ENCODE results near the gene CECR2.

The CECR2 gene

DNA sequence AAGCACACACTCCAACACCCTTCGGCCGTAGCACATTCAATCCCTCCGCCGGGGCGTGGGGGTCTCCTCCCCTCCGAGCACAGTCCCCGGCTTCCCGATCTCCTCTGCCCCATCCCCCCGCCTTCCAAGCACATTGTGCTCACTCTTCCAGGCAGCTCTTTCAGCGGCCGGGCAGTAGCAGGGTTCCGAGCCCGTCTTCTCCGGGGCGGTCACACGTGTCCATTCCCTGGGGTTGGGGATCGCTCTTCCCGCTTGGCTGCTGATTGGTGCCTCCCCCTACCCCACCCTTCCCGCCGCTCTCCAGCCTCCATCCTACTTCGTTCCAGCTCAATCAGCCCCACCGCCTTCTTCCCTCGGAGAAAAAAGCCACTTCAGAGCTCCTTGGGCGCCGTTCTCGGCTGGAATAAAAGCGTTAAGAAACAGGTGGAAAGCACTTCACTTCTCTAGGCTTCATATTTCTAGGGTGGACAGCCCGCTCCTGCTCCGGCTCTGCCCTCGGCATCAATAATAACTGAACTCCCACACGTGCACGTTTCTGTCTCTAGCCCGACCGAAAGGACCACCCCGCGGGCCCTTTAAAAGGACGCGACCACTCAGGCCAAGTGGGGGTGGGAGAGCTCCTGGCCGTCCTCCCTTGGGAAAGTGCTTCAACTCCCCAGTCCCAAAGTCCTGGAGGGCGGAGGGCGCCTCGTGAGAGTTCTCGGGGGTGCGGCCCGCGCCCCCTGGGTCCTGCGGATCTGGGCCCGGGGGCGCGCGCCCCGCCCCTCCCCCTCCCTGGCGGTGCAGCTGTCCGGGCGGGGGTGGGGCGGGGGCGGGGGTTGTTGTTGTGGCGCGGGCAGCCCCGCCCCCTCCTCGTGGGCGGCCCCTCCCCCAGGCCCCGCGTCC is 464 bp upstream of the CECR2 start:
- DNase-seq, result no peak

GRCh38 chr22:17370026-17370765 is 936 bp downstream of the CECR2 start:
- DNase-seq, result no peak

- DNase-seq, result no peak
Observed at GRCh38 chr22:17370766-17371432, 1.6 kb downstream of the CECR2 start.

GRCh38 chr22:17371448-17371847 is 2.2 kb downstream of the CECR2 start:
- DNase-seq, result no peak

DNA sequence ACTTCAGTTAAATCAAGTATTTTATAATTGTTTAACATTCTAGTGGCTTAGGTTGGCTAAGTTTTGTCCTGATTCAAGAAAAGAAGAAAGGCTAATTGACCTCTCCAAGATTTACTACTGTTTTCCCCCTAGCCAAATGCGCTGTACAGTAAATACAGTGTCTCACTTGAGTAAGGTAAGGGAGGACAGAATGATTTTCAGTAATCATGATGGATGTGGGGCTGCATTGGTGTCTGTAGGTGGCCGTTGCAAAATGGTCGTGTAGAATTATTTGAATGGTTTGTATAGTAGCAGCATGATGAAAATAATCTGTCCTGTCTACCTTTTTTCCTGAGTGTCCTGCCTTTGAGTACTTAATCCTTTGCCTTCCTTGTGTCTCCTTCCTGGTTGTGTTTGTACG is 4.6 kb downstream of the CECR2 start:
- no peak for DNase-seq

GRCh38 chr22:17375914-17376614 is 6.8 kb downstream of the CECR2 start:
- no peak for DNase-seq

DNA sequence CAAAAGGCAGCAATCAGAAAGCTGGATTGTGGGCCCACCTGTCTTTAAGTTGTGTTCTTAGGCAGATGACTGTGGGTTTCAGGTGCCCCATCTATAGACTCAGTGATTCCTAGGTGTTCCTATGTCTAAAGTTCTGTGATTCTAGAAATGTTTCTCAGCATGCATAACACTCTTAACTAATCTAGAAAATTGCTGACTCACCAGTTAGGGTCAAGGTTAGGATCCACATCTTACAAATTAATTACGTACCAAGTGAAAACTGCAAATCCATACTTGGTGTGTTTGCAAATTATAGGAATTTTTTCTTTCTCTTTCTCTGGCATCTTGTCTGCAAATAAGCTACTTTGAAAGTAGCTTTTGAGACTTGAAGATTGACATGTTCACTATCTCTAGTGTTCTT is 7.7 kb downstream of the CECR2 start:
- no peak for DNase-seq

DNA sequence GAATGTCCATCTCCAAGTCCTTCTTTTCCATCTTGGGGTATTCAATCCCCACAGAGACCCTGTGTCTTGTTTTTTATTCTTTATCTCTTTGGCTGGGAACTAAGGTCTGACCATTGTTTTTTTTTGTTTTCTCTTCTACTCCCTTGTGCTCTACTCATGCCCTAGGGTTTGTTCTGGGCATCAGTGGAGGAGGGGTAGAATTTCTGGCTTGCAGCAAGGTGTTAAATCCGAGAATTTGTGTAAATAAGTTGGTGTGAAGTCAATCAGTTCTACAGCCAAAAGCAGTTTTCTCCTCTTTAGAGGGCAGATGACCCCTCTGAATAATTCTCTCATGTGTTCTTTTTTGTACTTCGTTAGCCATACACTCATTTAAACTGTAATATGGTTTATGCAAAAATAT is 10.7 kb downstream of the CECR2 start:
- no peak for DNase-seq

- no peak for DNase-seq
Observed at GRCh38 chr22:17380359-17381087, 11.3 kb downstream of the CECR2 start.

- DNase-seq, result no peak
Observed at GRCh38 chr22:17381192-17381913, 12.1 kb downstream of the CECR2 start.

DNA sequence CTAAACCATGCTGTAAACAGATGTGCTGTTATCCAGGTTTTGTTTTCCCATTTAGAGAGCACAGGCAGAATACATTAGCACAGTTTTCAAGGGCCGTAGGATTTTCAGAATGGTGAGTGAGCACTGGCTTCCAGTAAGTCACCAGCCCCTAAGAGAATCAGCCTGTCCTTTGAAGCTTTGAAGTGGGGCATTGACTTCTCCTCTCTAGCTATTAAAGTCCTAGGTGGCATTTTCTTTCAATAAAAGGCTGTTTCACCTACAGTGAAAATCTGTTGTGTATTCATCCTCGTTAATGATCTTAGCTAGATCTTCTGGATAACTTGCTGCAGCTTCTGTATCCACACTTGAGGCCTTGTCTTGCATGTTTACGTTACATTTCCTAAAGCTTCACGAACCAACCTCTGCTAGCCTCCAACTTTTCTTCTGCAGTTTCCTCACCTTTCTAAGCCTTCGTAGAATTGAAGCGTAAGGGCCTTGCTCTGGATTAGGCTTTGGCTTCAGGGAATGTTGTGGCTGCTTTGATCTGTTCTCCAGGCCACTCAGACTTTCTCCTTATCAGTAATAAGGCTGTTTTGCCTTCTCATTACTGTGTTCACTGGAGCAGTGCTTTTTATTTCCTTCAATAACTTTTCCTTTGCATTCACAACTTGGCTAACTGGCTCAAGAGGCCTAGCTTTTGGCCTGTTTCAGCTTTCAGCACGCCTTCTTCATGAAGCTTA is 15.5 kb downstream of the CECR2 start:
- no peak for DNase-seq

DNA sequence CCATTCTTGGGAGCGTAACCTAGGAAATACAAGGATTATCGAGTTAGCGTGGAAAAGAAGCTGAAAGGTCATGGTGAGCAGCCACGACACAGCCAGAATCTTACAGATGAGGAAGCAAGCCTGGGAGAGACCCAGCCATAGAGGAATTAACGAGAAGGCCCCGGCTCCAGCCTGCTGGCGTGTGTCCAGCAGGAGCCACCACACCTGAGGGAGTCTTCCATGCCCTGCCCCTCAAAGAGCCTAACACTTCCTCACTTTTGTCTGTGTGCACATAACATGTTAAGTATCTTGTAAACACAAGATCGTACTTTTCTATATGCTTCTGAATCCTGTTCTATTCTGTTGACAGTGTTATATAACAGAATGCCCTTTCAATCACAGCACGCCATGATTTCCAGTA is 18.1 kb downstream of the CECR2 start:
- DNase-seq, result no peak

GRCh38 chr22:17388235-17388634 is 19.0 kb downstream of the CECR2 start:
- no peak for DNase-seq

GRCh38 chr22:17390087-17390486 is 20.8 kb downstream of the CECR2 start:
- no peak for DNase-seq

DNA sequence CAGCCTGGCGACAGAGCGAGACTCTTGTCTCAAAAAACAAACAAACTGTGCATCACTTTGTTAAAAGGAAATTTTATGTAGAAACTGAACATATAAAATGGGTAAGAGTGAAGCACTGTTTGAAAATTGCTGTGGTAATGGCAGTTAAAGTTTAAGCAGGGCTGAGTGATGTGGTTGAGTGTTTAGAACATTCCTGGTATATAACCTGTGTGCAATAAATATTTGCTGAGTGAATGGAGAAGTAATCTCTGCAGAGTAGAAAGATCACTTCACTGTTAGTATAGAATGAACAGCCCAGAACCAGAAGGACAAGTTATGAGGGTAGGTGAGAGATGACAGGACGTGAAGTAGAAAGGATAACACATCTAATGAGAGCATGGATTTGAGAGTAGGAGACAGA is 27.3 kb downstream of the CECR2 start:
- DNase-seq, result no peak

DNA sequence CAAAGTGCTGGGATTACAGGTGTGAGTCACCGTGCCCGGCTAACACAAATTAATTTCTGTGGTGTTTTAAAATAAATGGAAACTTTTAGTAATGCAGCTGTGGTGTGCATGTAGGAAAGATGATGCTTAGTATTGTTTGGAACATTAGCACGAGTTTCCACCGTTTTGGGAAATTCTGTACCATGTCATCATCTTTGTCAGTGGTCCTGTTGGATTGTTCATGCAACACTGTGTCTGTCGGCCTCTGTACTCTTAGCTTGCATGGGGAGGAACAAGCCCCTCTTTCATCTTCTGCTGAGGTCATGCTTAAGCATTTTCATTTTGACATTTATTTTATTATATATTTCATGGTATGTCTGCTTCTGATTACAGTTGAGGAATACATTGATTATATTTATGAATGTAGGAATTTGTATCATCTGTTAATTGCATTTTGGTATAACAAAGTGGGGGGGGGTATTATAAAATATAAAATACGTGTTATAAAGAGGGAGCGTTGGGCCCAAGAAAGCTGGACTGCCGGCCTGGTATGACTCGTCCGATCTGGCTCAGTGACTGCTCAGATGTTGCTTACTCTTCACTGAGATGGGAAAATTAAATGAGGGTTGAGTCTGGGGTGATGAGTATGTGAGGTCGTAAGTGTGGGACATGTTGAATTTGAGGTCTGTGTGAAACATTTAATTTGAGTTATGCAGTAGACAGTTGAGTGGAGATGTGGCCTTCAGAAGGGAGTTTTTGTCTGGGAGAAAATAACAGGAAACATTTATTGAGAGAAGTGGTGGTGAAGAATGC is 28.7 kb downstream of the CECR2 start:
- no peak for DNase-seq

GRCh38 chr22:17400305-17400704 is 31.0 kb downstream of the CECR2 start:
- DNase-seq, result no peak

- DNase-seq, result no peak
Observed at GRCh38 chr22:17401728-17402127, 32.5 kb downstream of the CECR2 start.

DNA sequence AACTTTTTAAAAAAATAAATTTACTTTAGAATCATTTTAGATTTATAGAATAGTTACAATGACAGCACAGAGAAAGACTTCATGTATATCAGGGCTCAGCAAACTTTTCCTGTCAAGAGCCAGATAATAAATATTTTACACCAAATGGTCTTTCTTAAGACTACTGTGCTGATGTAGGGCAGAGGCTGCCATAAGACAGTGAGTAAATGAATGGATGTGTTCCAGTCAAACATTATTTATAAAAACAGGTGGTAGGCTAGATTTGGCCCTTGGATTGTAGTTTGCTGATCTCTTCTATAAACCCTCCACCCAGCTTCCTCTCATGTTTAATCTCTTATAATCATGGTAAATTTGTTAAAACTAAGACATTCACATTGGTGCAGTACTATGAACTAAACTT is 33.0 kb downstream of the CECR2 start:
- DNase-seq, result no peak

- DNase-seq, result no peak
Observed at GRCh38 chr22:17403906-17404305, 34.6 kb downstream of the CECR2 start.

All from stimulated activated CD4-positive, alpha-beta T cell treated with anti-CD3 and anti-CD28 coated beads, Interleukin-1b, Interleukin-23, amount 100 ng/mL, for 48 hours (primary cell).